K562 (cell line): ENCODE measurements around the gene PTPRT. TPM values are rescaled to one million over a fixed set of nuclear protein-coding genes. Genes with fewer than 3 reads are reported as not detected.

Source experiments
- CCNT2 ChIP-seq: IDR thresholded peaks from 2 replicates; pipeline ENCODE4 v1.6.1; 2011; ENCODE audit warnings: borderline replicate concordance, low read depth, mild to moderate bottlenecking, moderate library complexity, mixed read lengths, low read length; ENCODE audit not compliant: insufficient read length; ENCODE audit errors: extremely low read depth
- HDAC2 ChIP-seq: fragments of 450-650 bp; IDR thresholded peaks from 2 replicates; pipeline ENCODE4 v1.6.1; 2016; ENCODE audit warnings: mild to moderate bottlenecking
- KDM5B ChIP-seq: fragments of 200-600 bp; sonication (generic); IDR thresholded peaks from 2 replicates; pipeline ENCODE4 v1.6.1; 2012; ENCODE audit warnings: low read depth, mild to moderate bottlenecking, moderate library complexity, low read length, control low read depth, inconsistent platforms; ENCODE audit not compliant: insufficient replicate concordance
- MIER1 ChIP-seq: fragments of 450-650 bp; IDR thresholded peaks from 2 replicates; pipeline ENCODE4 v1.6.1; 2016; ENCODE audit warnings: antibody characterized with exemption, mild to moderate bottlenecking, low read depth
- RAD21 ChIP-seq, 2 experiments: fragments of 250-450 bp in 1 of 2; fragments of 450-650 bp in 1 of 2; sonication (Bioruptor Pico) in 1 of 2; formaldehyde crosslinking in 1 of 2; IDR thresholded peaks in 1 of 2; conservative IDR thresholded peaks in 1 of 2; 2 replicates each; pipeline versions ENCODE4 v1.4.0 to v1.8.0; 2020 to 2022; ENCODE audit warnings: mild to moderate bottlenecking in 2 of 2, moderate library complexity in 1 of 2
- RHOXF2B ChIP-seq: fragments of 250-450 bp; sonication (Bioruptor Pico); conservative IDR thresholded peaks from 2 replicates; pipeline ENCODE4 v1.5.1; 2021
- STAT5B ChIP-seq: fragments of 250-450 bp; sonication (Bioruptor Pico); IDR thresholded peaks from 2 replicates; pipeline ENCODE4 v1.8.0; 2021; ENCODE audit warnings: mild to moderate bottlenecking, inconsistent platforms
- THRB ChIP-seq: fragments of 450-650 bp; formaldehyde crosslinking; conservative IDR thresholded peaks from 2 replicates; pipeline ENCODE4 v1.4.0; 2022; ENCODE audit warnings: mild to moderate bottlenecking, missing genetic modification characterization
- ZBTB33 ChIP-seq: sonication (generic); formaldehyde crosslinking; IDR thresholded peaks from 2 replicates; pipeline ENCODE4 v1.8.1; 2023; ENCODE audit warnings: mild to moderate bottlenecking, missing genetic modification reagents
- ZNF224 ChIP-seq: sonication (generic); formaldehyde crosslinking; IDR thresholded peaks from 2 replicates; pipeline ENCODE4 v1.8.0; 2022; ENCODE audit warnings: mild to moderate bottlenecking, missing genetic modification reagents
- ZNF354B ChIP-seq: fragments of 250-450 bp; sonication (Bioruptor Pico); IDR thresholded peaks from 2 replicates; pipeline ENCODE4 v1.4.0; 2020
- ZNF695 ChIP-seq: fragments of 450-650 bp; formaldehyde crosslinking; IDR thresholded peaks from 2 replicates; pipeline ENCODE4 v1.4.0; 2020; ENCODE audit warnings: mild to moderate bottlenecking, moderate library complexity
- ZNF699 ChIP-seq: fragments of 250-450 bp; sonication (Bioruptor Pico); IDR thresholded peaks from 2 replicates; pipeline ENCODE4 v1.8.0; 2021; ENCODE audit warnings: mild to moderate bottlenecking, moderate library complexity; ENCODE audit not compliant: insufficient replicate concordance
- ZZZ3 ChIP-seq: fragments of 450-650 bp; IDR thresholded peaks from 2 replicates; pipeline ENCODE4 v1.6.1; 2016; ENCODE audit warnings: antibody characterized with exemption, mild to moderate bottlenecking, moderate library complexity
- polyA plus RNA-seq, 8 experiments: library from polyadenylated mRNA; depleted of rRNA in 4 of 8; stranded (reverse) in 5 of 8; unstranded in 3 of 8; fragments of >200 nt; fragmentation: Nextera tagmentation in 2 of 8; fragmentation: Illumina TruSeq in 1 of 8; extraction: Ambion mirVana in 2 of 8; extraction: Trizol in 1 of 8; gene quantifications; 2 replicates each; pipeline versions ENCODE4 v1.2.1 to v1.2.3, GENCODE V29; 2011 to 2014; ENCODE audit warnings: inconsistent platforms in 1 of 8, missing spikeins in 1 of 8
- total RNA-seq, 7 experiments: library from RNA; depleted of rRNA in 6 of 7; stranded (reverse); fragments of >200 nt in 6 of 7; fragmentation: Illumina TruSeq in 2 of 7; extraction: Trizol in 2 of 7; gene quantifications; 2 replicates each; pipeline versions ENCODE4 v1.2.1 to v1.2.3, GENCODE V29; 2011 to 2021; ENCODE audit warnings: low replicate concordance in 1 of 7
- TF ChIP-seq, protein P1 (sequence below): fragments of 250-450 bp; sonication (Bioruptor Pico); IDR thresholded peaks from 2 replicates; pipeline ENCODE4 v1.4.0; 2020; ENCODE audit warnings: borderline replicate concordance

Gene PTPRT
- total and polyA plus RNA-seq, 9 of the 15 experiments (the other 6 are each of a cell fraction or from before 2014, with no cell fraction given), result not detected

GRCh38 chr20:42938441-42939205 lies 251.1 kb downstream of the PTPRT start (continued):
- TF ChIP-seq, protein P1, sequence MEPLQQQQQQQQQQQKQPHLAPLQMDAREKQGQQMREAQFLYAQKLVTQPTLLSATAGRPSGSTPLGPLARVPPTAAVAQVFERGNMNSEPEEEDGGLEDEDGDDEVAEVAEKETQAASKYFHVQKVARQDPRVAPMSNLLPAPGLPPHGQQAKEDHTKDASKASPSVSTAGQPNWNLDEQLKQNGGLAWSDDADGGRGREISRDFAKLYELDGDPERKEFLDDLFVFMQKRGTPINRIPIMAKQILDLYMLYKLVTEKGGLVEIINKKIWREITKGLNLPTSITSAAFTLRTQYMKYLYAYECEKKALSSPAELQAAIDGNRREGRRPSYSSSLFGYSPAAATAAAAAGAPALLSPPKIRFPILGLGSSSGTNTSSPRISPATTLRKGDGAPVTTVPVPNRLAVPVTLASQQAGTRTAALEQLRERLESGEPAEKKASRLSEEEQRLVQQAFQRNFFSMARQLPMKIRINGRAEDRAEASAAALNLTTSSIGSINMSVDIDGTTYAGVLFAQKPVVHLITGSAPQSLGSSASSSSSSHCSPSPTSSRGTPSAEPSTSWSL, result no peak
- TF ChIP-seq KDM5B (no peak), ZZZ3 (no peak), ZNF354B (CRISPR knock-in tag) (no peak), ZNF699 (CRISPR knock-in tag) (no peak), ZBTB33 (CRISPR knock-in tag) (no peak), ZNF224 (CRISPR knock-in tag) (no peak), RAD21 (CRISPR knock-in tag; conservative IDR thresholded peaks at IDR 0.05 in 1 of 2, IDR thresholded peaks at IDR 0.05 in 1 of 2) (no peak), HDAC2 (no peak), ZNF695 (no peak), CCNT2 (no peak), THRB (CRISPR knock-in tag) (no peak), MIER1 (no peak), STAT5B (CRISPR knock-in tag) (no peak), RHOXF2B (no peak)
